ENCODE data around the gene CDC25A. TPM values are rescaled to one million over a fixed set of nuclear protein-coding genes. Genes with fewer than 3 reads are reported as not detected.

The CDC25A gene
- total and polyA plus RNA-seq, 2 of the 8 experiments (the other 6 are each of a cell fraction or from before 2014, with no cell fraction given), result 20.7 to 62.1 TPM

- no peak for TF ChIP-seq E2F6 (IDR thresholded peaks at IDR 0.05)
- no peak for TF ChIP-seq SIX5 (IDR thresholded peaks at IDR 0.05; ENCODE audit: low read depth, low read length)
- TF ChIP-seq JUND (IDR thresholded peaks at IDR 0.05; ENCODE audit: low read length), result no peak
- no peak for TF ChIP-seq CHD2 (IDR thresholded peaks at IDR 0.05; ENCODE audit: low read length)
- TF ChIP-seq MAFK (IDR thresholded peaks at IDR 0.05; ENCODE audit: low read depth, low read length), result no peak
These were observed 31.3 kb upstream of the CDC25A start (continued) for GRCh38 chr3:48219543-48219942.

Measured in H1 (cell line).